GM18505 (cell line): Measurements from ENCODE around the gene SEC24D.

Experiments used
- ATAC-seq: cut with Tn5 transposase; IDR thresholded peaks from one replicate; pipeline ENCODE4 v1.9.1; 2021; ENCODE audit not compliant: unreplicated experiment
- POLR2A ChIP-seq: IDR thresholded peaks from 4 replicates; pipeline ENCODE4 v1.6.1; 2011; ENCODE audit warnings: borderline replicate concordance; ENCODE audit not compliant: insufficient read depth, insufficient read length; ENCODE audit errors: extremely low read depth

SEC24D gene

GRCh38 chr4:118684873-118685811, 150.8 kb downstream of the SEC24D start, which contains the start of gene METTL14:
Gene METTL14 (plus strand): TSS chr4:118685392. CDS start chr4:118685535, 143 bp downstream.
- peak; percentile 99 for ATAC-seq
- peak; percentile 93 for TF ChIP-seq POLR2A

DNA sequence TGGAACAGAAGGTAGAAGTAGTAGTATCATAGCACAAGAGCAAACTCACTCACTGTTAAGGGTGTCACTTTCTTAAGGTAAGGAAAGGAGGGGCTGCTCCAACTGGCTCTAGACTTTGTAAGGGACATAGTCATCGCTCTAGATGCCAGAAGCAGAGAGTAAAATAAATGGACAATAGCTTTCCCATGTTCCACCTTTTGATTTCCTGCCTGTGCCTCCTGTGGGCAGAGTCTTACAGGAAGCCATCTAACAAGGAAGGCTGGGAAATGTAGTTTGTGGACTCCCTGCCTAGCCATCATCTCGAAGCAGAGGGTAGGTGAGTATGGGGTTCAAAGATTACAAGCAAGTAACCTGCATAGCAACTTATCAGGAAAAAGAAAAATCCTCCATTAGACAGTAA, 152.4 kb downstream of the SEC24D start:
- TF ChIP-seq POLR2A: no peak

DNA sequence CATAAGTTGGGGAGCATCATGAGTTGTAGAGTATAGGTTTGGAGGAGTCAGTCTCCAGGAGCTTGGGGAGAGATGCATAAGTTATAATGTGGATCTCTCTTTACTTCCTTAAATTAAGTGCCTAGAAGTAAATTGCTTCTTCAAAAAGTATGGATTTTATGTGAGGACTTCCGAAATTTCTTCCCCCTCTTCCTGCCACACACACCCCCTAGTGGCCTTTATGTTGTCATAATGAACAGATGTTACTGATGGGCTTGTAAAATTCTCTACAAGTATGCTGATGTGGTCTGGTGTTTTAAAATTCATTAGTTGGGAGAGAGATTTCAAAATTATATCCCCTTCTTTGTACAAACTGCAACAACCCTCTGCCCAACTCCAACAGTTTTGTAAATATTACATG, 153.0 kb downstream of the SEC24D start:
- no peak for TF ChIP-seq POLR2A
- ATAC-seq: no peak

More for the DNA sequence above, 152.4 kb downstream of the SEC24D start:
- no peak for ATAC-seq

- no peak for ATAC-seq
- no peak for TF ChIP-seq POLR2A
Measured at GRCh38 chr4:118680808-118681207, 155.1 kb downstream of the SEC24D start.

- no peak for ATAC-seq
Measured at GRCh38 chr4:118676128-118676527, 159.8 kb downstream of the SEC24D start.

More at GRCh38 chr4:118676128-118676527, 159.8 kb downstream of the SEC24D start:
- no peak for TF ChIP-seq POLR2A
